H1 (cell line): Measurements from ENCODE around the gene DYNLT2. TPM values are rescaled to one million over a fixed set of nuclear protein-coding genes. Genes with fewer than 3 reads are reported as not detected.
A peak's percentile ranks its signal among the peaks of the same experiment; 100 is the strongest.

Source experiments
- CTCF ChIA-PET: fragments of 300-600 bp; sonication (Branson Sonifier 250); formaldehyde crosslinking; loops from one replicate; lab custom pipeline; 2021; ENCODE audit not compliant: partially characterized antibody; lab: Charles Lee
- POLR2A ChIA-PET: fragments of 300-600 bp; sonication (Branson Sonifier 250); formaldehyde crosslinking; loops from one replicate; lab custom pipeline; 2021; ENCODE audit warnings: inconsistent platforms; ENCODE audit not compliant: partially characterized antibody; lab: Charles Lee
- DNase-seq, 2 experiments: peaks; one replicate each; pipeline versions ENCODE4 v3.0.0 to v3.0.0-alpha.2; 2010 to 2022; ENCODE audit warnings: low spot score in 2 of 2, low read depth in 1 of 2, mixed read lengths in 1 of 2
- FAIRE-seq: peaks from 2 replicates; lab custom pipeline; 2011; peaks lifted over from hg19 to GRCh38; lab: Jason Lieb, UNC
- H2AFZ ChIP-seq: 2 replicates; pipeline ENCODE4 v1.8.1; 2012; ENCODE audit warnings: low read length, inconsistent platforms
- H2AK5ac ChIP-seq: 2 replicates; pipeline ENCODE4 v1.6.1; 2013; ENCODE audit warnings: low read depth, low read length
- H2BK120ac ChIP-seq: replicated peaks from 2 replicates; pipeline ENCODE3; 2013; ENCODE audit warnings: low read depth, low read length, inconsistent platforms
- H2BK12ac ChIP-seq: 2 replicates; pipeline ENCODE4 v1.6.1; 2013; ENCODE audit warnings: low read depth, low read length
- H2BK15ac ChIP-seq: 2 replicates; pipeline ENCODE4 v1.6.1; 2013; ENCODE audit warnings: low read length
- H2BK20ac ChIP-seq: 2 replicates; pipeline ENCODE4 v1.6.1; 2013; ENCODE audit warnings: low read length
- H2BK5ac ChIP-seq: 2 replicates; pipeline ENCODE4 v1.6.1; 2013; ENCODE audit warnings: low read depth, low read length
- H3K14ac ChIP-seq: 2 replicates; pipeline ENCODE4 v1.6.1; 2013; ENCODE audit warnings: inconsistent platforms; ENCODE audit not compliant: insufficient read length
- H3K18ac ChIP-seq: 2 replicates; pipeline ENCODE4 v1.6.1; 2013; ENCODE audit warnings: low read length; ENCODE audit errors: extremely low read depth
- H3K23ac ChIP-seq: 2 replicates; pipeline ENCODE4 v1.6.1; 2013; ENCODE audit warnings: inconsistent platforms; ENCODE audit not compliant: insufficient read length
- H3K23me2 ChIP-seq: 2 replicates; pipeline ENCODE4 v1.6.1; 2013; ENCODE audit warnings: low read depth, low read length
- H3K27ac ChIP-seq: 2 replicates; pipeline ENCODE4 v1.6.1; 2011; ENCODE audit warnings: low read depth, low read length, inconsistent platforms
- H3K27me3 ChIP-seq, 4 experiments: replicated peaks in 1 of 4; 1 replicate in 1 of 4; 2 replicates in 3 of 4; pipeline versions ENCODE4 v1.6.1 to v1.8.1; 2011 to 2013; ENCODE audit warnings: low read length in 3 of 4, mild to moderate bottlenecking in 3 of 4, inconsistent platforms in 2 of 4, mixed read lengths in 2 of 4, moderate library complexity in 1 of 4; ENCODE audit not compliant: control insufficient read depth in 3 of 4, insufficient read depth in 3 of 4; ENCODE audit errors: extremely low read depth in 1 of 4
- H3K36me3 ChIP-seq, 4 experiments: 2 replicates each; pipeline versions ENCODE4 v1.6.1 to v1.8.1; 2011 to 2013; ENCODE audit warnings: mild to moderate bottlenecking in 4 of 4, low read length in 3 of 4, moderate library complexity in 2 of 4, control low read depth in 1 of 4, inconsistent platforms in 1 of 4; ENCODE audit not compliant: insufficient read depth in 4 of 4, control insufficient read depth in 2 of 4
- H3K4ac ChIP-seq: replicated peaks from 2 replicates; pipeline ENCODE3; 2013; ENCODE audit warnings: low read length, low read depth, mixed read lengths, inconsistent platforms; ENCODE audit not compliant: insufficient read length
- H3K4me1 ChIP-seq, 4 experiments: replicated peaks in 1 of 4; 1 replicate in 1 of 4; 2 replicates in 3 of 4; pipeline versions ENCODE4 v1.6.1 to v1.8.1; 2011 to 2013; ENCODE audit warnings: low read length in 3 of 4, inconsistent platforms in 2 of 4, mixed read lengths in 1 of 4; ENCODE audit not compliant: insufficient read depth in 4 of 4, control insufficient read depth in 3 of 4
- H3K4me2 ChIP-seq, 2 experiments: 2 replicates each; pipeline versions ENCODE4 v1.6.1 to v1.8.1; 2011 to 2013; ENCODE audit warnings: low read depth in 2 of 2, low read length in 2 of 2, control low read depth in 1 of 2, inconsistent platforms in 1 of 2, mild to moderate bottlenecking in 1 of 2; ENCODE audit not compliant: insufficient read depth in 1 of 2
- H3K4me3 ChIP-seq, 4 experiments: fragments of 200-600, 300-600 bp in 1 of 4; sonication (generic), shearing (Covaris generic), sonication (Bioruptor Twin) in 1 of 4; 2 replicates each; pipeline versions ENCODE4 v1.5.1 to v1.8.1; 2011 to 2016; ENCODE audit warnings: low read length in 4 of 4, low read depth in 3 of 4, control low read depth in 2 of 4, inconsistent platforms in 2 of 4, mild to moderate bottlenecking in 2 of 4, mixed read lengths in 1 of 4, moderate library complexity in 1 of 4; ENCODE audit not compliant: insufficient read depth in 2 of 4; ENCODE audit errors: extremely low read depth in 1 of 4
- H3K56ac ChIP-seq: replicated peaks from 2 replicates; pipeline ENCODE3; 2013; ENCODE audit warnings: low read depth, mild to moderate bottlenecking, mixed read lengths, low read length, inconsistent platforms; ENCODE audit not compliant: insufficient read length
- H3K79me1 ChIP-seq: 2 replicates; pipeline ENCODE4 v1.6.1; 2013; ENCODE audit warnings: low read depth, low read length, control low read depth
- H3K79me2 ChIP-seq, 2 experiments: 2 replicates each; pipeline versions ENCODE4 v1.6.1 to v1.8.1; 2012 to 2013; ENCODE audit warnings: low read length in 2 of 2, mild to moderate bottlenecking in 2 of 2, inconsistent platforms in 1 of 2; ENCODE audit not compliant: insufficient read depth in 2 of 2, control insufficient read depth in 1 of 2
- H3K9ac ChIP-seq, 4 experiments: replicated peaks in 1 of 4; 1 replicate in 1 of 4; 2 replicates in 3 of 4; pipeline versions ENCODE4 v1.6.1 to v1.8.1; 2011 to 2013; ENCODE audit warnings: low read depth in 3 of 4, low read length in 3 of 4, control low read depth in 2 of 4, mild to moderate bottlenecking in 2 of 4, moderate library complexity in 2 of 4, inconsistent platforms in 1 of 4; ENCODE audit errors: extremely low read depth in 1 of 4
- H3K9me3 ChIP-seq, 2 experiments: 2 replicates each; pipeline versions ENCODE4 v1.6.1 to v1.8.1; 2012 to 2013; ENCODE audit warnings: mild to moderate bottlenecking in 2 of 2, moderate library complexity in 2 of 2, control low read depth in 1 of 2, inconsistent platforms in 1 of 2, low read depth in 1 of 2, low read length in 1 of 2, mixed read lengths in 1 of 2; ENCODE audit not compliant: insufficient read depth in 2 of 2
- H4K20me1 ChIP-seq, 2 experiments: replicated peaks in 1 of 2; 2 replicates each; pipeline versions ENCODE3 to v1.8.1; 2011 to 2013; ENCODE audit warnings: inconsistent platforms in 2 of 2, low read length in 2 of 2, mild to moderate bottlenecking in 1 of 2; ENCODE audit not compliant: insufficient read depth in 2 of 2, control insufficient read depth in 1 of 2
- H4K5ac ChIP-seq: 2 replicates; pipeline ENCODE4 v1.6.1; 2013; ENCODE audit warnings: low read length, low read depth, mixed read lengths, inconsistent platforms; ENCODE audit not compliant: insufficient read length
- H4K8ac ChIP-seq: 2 replicates; pipeline ENCODE4 v1.8.0; 2013; ENCODE audit warnings: mild to moderate bottlenecking, moderate library complexity, low read length, inconsistent platforms; ENCODE audit not compliant: insufficient read depth; ENCODE audit errors: extremely low read depth
- H4K91ac ChIP-seq: replicated peaks from 2 replicates; pipeline ENCODE3; 2013; ENCODE audit warnings: low read length, mixed read lengths, inconsistent platforms; ENCODE audit not compliant: insufficient read length
- BCL11A ChIP-seq, 2 experiments: IDR thresholded peaks; one replicate each; pipeline ENCODE4 v1.6.1; 2011; ENCODE audit warnings: low read depth in 2 of 2, low read length in 2 of 2, mild to moderate bottlenecking in 2 of 2
- BRCA1 ChIP-seq: IDR thresholded peaks from 2 replicates; pipeline ENCODE4 v1.6.1; 2012; ENCODE audit warnings: low read depth, low read length, improper control_type of control experiment
- CBX8 ChIP-seq: fragments of 300-800, 300-1000 bp; sonication (generic); IDR thresholded peaks from 2 replicates; pipeline ENCODE4 v1.7.1; 2016; ENCODE audit warnings: low read depth, low read length, borderline replicate concordance
- CHD1 ChIP-seq: IDR thresholded peaks from 2 replicates; pipeline ENCODE4 v1.6.1; 2012; ENCODE audit warnings: low read depth, low read length, improper control_type of control experiment
- CHD2 ChIP-seq: IDR thresholded peaks from 2 replicates; pipeline ENCODE4 v1.6.1; 2012; ENCODE audit warnings: low read length, improper control_type of control experiment
- E2F6 ChIP-seq: IDR thresholded peaks from 2 replicates; pipeline ENCODE4 v1.6.1; 2012; ENCODE audit warnings: inconsistent platforms
- EP300 ChIP-seq, 2 experiments: IDR thresholded peaks; 1 replicate in 1 of 2; 2 replicates in 1 of 2; pipeline ENCODE4 v1.6.1; 2011 to 2012; ENCODE audit warnings: low read depth in 2 of 2, low read length in 2 of 2, mild to moderate bottlenecking in 2 of 2, borderline replicate concordance in 1 of 2, inconsistent platforms in 1 of 2, moderate library complexity in 1 of 2
- JUND ChIP-seq: IDR thresholded peaks from 2 replicates; pipeline ENCODE4 v1.6.1; 2011; ENCODE audit warnings: mild to moderate bottlenecking, improper control_type of control experiment, low read length
- MAFK ChIP-seq: IDR thresholded peaks from 2 replicates; pipeline ENCODE4 v1.6.1; 2012; ENCODE audit warnings: low read depth, mild to moderate bottlenecking, improper control_type of control experiment, low read length
- MAX ChIP-seq: IDR thresholded peaks from 2 replicates; pipeline ENCODE4 v1.6.1; 2012; ENCODE audit warnings: inconsistent platforms
- NANOG ChIP-seq: IDR thresholded peaks from 2 replicates; pipeline ENCODE4 v1.6.1; 2011; ENCODE audit warnings: low read length, low read depth, mild to moderate bottlenecking, inconsistent platforms; ENCODE audit not compliant: insufficient read depth, poor library complexity, severe bottlenecking
- POLR2A ChIP-seq, 2 experiments: IDR thresholded peaks; 1 replicate in 1 of 2; 2 replicates in 1 of 2; pipeline ENCODE4 v1.6.1; 2011; ENCODE audit warnings: low read depth in 2 of 2, low read length in 2 of 2, mild to moderate bottlenecking in 2 of 2; ENCODE audit errors: control extremely low read depth in 1 of 2
- POU5F1 ChIP-seq: IDR thresholded peaks from 2 replicates; pipeline ENCODE4 v1.6.1; 2011; ENCODE audit warnings: low read depth, mild to moderate bottlenecking, low read length, moderate library complexity
- SP2 ChIP-seq: IDR thresholded peaks from 2 replicates; pipeline ENCODE4 v1.6.1; 2012; ENCODE audit warnings: mild to moderate bottlenecking, low read length, inconsistent platforms
- WGBS, 2 experiments: shearing (Covaris generic) in 1 of 2; methylation state at CpG; one replicate each; pipeline versions ENCODE4 v1.1.6 to v1.1.7; 2013 to 2015; ENCODE audit warnings: low lambda C conversion rate in 2 of 2, mixed read lengths in 2 of 2, inconsistent platforms in 1 of 2, low coverage in 1 of 2, missing lambda C conversion rate in 1 of 2; ENCODE audit not compliant: insufficient replicate concordance in 2 of 2, insufficient coverage in 1 of 2, insufficient read length in 1 of 2; ENCODE audit errors: extremely low coverage in 1 of 2, missing lambda C conversion rate in 1 of 2; 5-methylcytosine and 5-hydroxymethylcytosine counted together
- polyA plus RNA-seq, 7 experiments: library from polyadenylated mRNA; depleted of rRNA in 3 of 7; stranded (reverse) in 5 of 7; unstranded in 2 of 7; fragments of >200 nt in 5 of 7; fragments of 200-250 nt in 2 of 7; gene quantifications; 1 replicate in 5 of 7; 2 replicates in 1 of 7; 4 replicates in 1 of 7; pipeline versions ENCODE4 v1.2.1 to v1.2.3, GENCODE V29; 2011 to 2013; ENCODE audit warnings: missing spikeins in 2 of 7, mixed read lengths in 2 of 7
- total RNA-seq: library from RNA; stranded (reverse); fragmentation: NEBNext Ultra II Directional; extraction: Animal tissue kit (Norgen Biotek cat#: 25700); gene quantifications from 2 replicates; pipeline ENCODE4 v1.2.1, GENCODE V29; 2021

DYNLT2 gene
- total and polyA plus RNA-seq, 2 of the 8 experiments (the other 6 are each of a cell fraction or from before 2014, with no cell fraction given), result 0.48 to 1.8 TPM

- no peak overlapping the region for H2BK12ac ChIP-seq
- no peak overlapping the region for H3K27ac ChIP-seq
- H4K8ac ChIP-seq, result no peak overlapping the region; the same call in 1 of the 2 replicates
- H3K4ac ChIP-seq, result no peak overlapping the region
- DNase-seq (peak in 1 of 2 experiments; percentile 36), FAIRE-seq (no peak)
- H3K14ac ChIP-seq, result no peak overlapping the region
- CTCF ChIA-PET, result interaction anchor here (1.0 to 2.1 kb wide), 7 partner anchors 10 to 498 kb away, joined by 3 to 5 read pairs (median 3); partner anchors contain the start of gene DLL1
- H3K36me3 ChIP-seq, result no peaks in the 10 kb centered on the region
- H2BK5ac ChIP-seq, result no peak overlapping the region
- H2BK20ac ChIP-seq, result no peak overlapping the region
- peaks cover 0 to 12% (median 4%) of the 10 kb centered on the region in 4 experiments; a peak in 5 of 7 replicates for H3K4me1 ChIP-seq
- no peaks in the 10 kb centered on the region; the same call in 1 of the 2 replicates for H3K23me2 ChIP-seq
- H3K4me2 ChIP-seq, result no peak overlapping the region
- H4K91ac ChIP-seq, result no peak overlapping the region
- peaks cover 0 to 12% (median 4%) of the 10 kb centered on the region in 4 experiments; a peak in 4 of 7 replicates for H3K27me3 ChIP-seq
- no peaks in the 10 kb centered on the region for H3K9me3 ChIP-seq
- 0 out of 2 replicates have a peak overlapping the region, but pooled peaks have one; percentile 13 for H2BK15ac ChIP-seq
- POLR2A ChIA-PET, result interaction anchor here (0.9 to 1.9 kb wide), 3 partner anchors 11 to 12 kb away, joined by 3 to 6 read pairs (median 4); no protein-coding TSS in a partner anchor
- H2AFZ ChIP-seq, result no peak overlapping the region
- H3K56ac ChIP-seq, result no peak overlapping the region
- H2BK120ac ChIP-seq, result no peak overlapping the region
- 90% methylated on average over 10 of the region's 10 CpGs; no CpG with 5 or more reads in 1 of the 2 experiments for WGBS, 2 experiments
- no peak overlapping the region for H3K9ac ChIP-seq
- H3K18ac ChIP-seq, result no peak overlapping the region
- H3K23ac ChIP-seq, result no peak overlapping the region
- peaks cover 0 to 2% of the 10 kb centered on the region in 2 experiments for H4K20me1 ChIP-seq
- H3K79me2 ChIP-seq, result no peaks in the 10 kb centered on the region
- H3K79me1 ChIP-seq, result no peaks in the 10 kb centered on the region
- H4K5ac ChIP-seq, result no peak overlapping the region
- no peak overlapping the region for H3K4me3 ChIP-seq
- H2AK5ac ChIP-seq, result no peak overlapping the region
- TF ChIP-seq NANOG (no peak), MAX (no peak), POLR2A (IDR thresholded peaks at IDR 0.05; ENCODE audit: control extremely low read depth in 1 of 2, low read depth in 2 of 2, low read length in 2 of 2) (no peak), SP2 (no peak), POU5F1 (no peak), CHD2 (no peak), MAFK (no peak), JUND (no peak), EP300 (IDR thresholded peaks at IDR 0.05; ENCODE audit: borderline replicate concordance in 1 of 2, low read depth in 2 of 2, low read length in 2 of 2) (no peak), BCL11A (IDR thresholded peaks at IDR 0.05; ENCODE audit: low read depth in 2 of 2, low read length in 2 of 2) (no peak), CBX8 (no peak), E2F6 (no peak), CHD1 (no peak), BRCA1 (no peak)
Observed at GRCh38 chr6:169793408-169793807, 42.0 kb upstream of the DYNLT2 start.
